GM23338 (cell line): ENCODE results near the gene PHC2. TPM values are rescaled to one million over a fixed set of nuclear protein-coding genes. Genes with fewer than 3 reads are reported as not detected.

Experiments used
- ATAC-seq: fragments of 200-7000 bp; cut with Tn5 transposase; 3 replicates; pipeline ENCODE4 v1.9.1; 2020
- DNase-seq: peaks from one replicate; pipeline ENCODE4 v3.0.0-alpha.2; 2015; ENCODE audit warnings: low spot score
- H2AFZ ChIP-seq: fragments of 200-600 bp; sonication (generic); 2 replicates; pipeline ENCODE4 v1.8.0; 2016; ENCODE audit warnings: antibody characterized with exemption, mild to moderate bottlenecking, moderate library complexity
- H3F3A ChIP-seq: fragments of 200-600 bp; sonication (generic); replicated peaks from 2 replicates; pipeline ENCODE4 v1.8.0; 2017; ENCODE audit warnings: antibody characterized with exemption, mixed run types, low read depth
- H3K27ac ChIP-seq: fragments of 200-600 bp; sonication (generic); 2 replicates; pipeline ENCODE4 v1.6.1; 2016; ENCODE audit warnings: low read depth
- H3K27me3 ChIP-seq: fragments of 200-600 bp; sonication (generic); 2 replicates; pipeline ENCODE4 v1.8.0; 2016; ENCODE audit warnings: mild to moderate bottlenecking, mixed run types, moderate library complexity; ENCODE audit not compliant: insufficient read depth
- H3K36me3 ChIP-seq: fragments of 200-600 bp; sonication (generic); 2 replicates; pipeline ENCODE4 v1.8.0; 2016; ENCODE audit warnings: mild to moderate bottlenecking; ENCODE audit not compliant: insufficient read depth
- H3K4me1 ChIP-seq: fragments of 200-600 bp; sonication (generic); 2 replicates; pipeline ENCODE4 v1.8.0; 2016; ENCODE audit warnings: mild to moderate bottlenecking, moderate library complexity; ENCODE audit not compliant: insufficient read depth
- H3K4me2 ChIP-seq: fragments of 200-600 bp; sonication (generic); 2 replicates; pipeline ENCODE4 v1.7.1; 2017; ENCODE audit warnings: mixed run types
- H3K4me3 ChIP-seq: fragments of 200-600 bp; sonication (generic); 2 replicates; pipeline ENCODE4 v1.6.1; 2016; ENCODE audit warnings: mixed run types
- H3K79me2 ChIP-seq: fragments of 200-600 bp; sonication (generic); replicated peaks from 2 replicates; pipeline ENCODE4 v1.8.0; 2017; ENCODE audit warnings: mild to moderate bottlenecking; ENCODE audit not compliant: insufficient read depth
- H3K9me2 ChIP-seq: fragments of 200-600 bp; sonication (generic); 2 replicates; pipeline ENCODE4 v1.8.0; 2017; ENCODE audit not compliant: insufficient read depth
- H4K20me1 ChIP-seq: fragments of 200-600 bp; sonication (generic); replicated peaks from 2 replicates; pipeline ENCODE4 v1.8.0; 2017; ENCODE audit warnings: mild to moderate bottlenecking; ENCODE audit not compliant: insufficient read depth
- H3K27ac Mint-ChIP-seq: 2 replicates; pipeline ENCODE4 v1.8.0; 2020; ENCODE audit warnings: inconsistent platforms, mild to moderate bottlenecking, moderate library complexity, mixed read lengths
- H3K27me3 Mint-ChIP-seq: 3 replicates; pipeline ENCODE4 v1.8.0; 2022; ENCODE audit warnings: low read depth, mild to moderate bottlenecking, moderate library complexity, mixed read lengths, inconsistent platforms; ENCODE audit not compliant: insufficient read depth, poor library complexity
- H3K36me3 Mint-ChIP-seq: 3 replicates; pipeline ENCODE4 v1.8.0; 2021; ENCODE audit warnings: low read depth, mild to moderate bottlenecking, inconsistent platforms, moderate library complexity, mixed read lengths
- H3K4me1 Mint-ChIP-seq: 3 replicates; pipeline ENCODE4 v1.8.0; 2020; ENCODE audit warnings: mild to moderate bottlenecking, inconsistent platforms, mixed read lengths
- H3K4me3 Mint-ChIP-seq: 3 replicates; pipeline ENCODE4 v1.8.0; 2021; ENCODE audit warnings: moderate library complexity, mild to moderate bottlenecking, inconsistent platforms, mixed read lengths
- H3K9me3 Mint-ChIP-seq: 3 replicates; pipeline ENCODE4 v1.8.0; 2020; ENCODE audit warnings: moderate library complexity, mild to moderate bottlenecking, inconsistent platforms, mixed read lengths
- CREB1 ChIP-seq: fragments of 250-450 bp; sonication (Bioruptor Pico); IDR thresholded peaks from 2 replicates; pipeline ENCODE4 v1.5.0; 2020; ENCODE audit warnings: low read depth, mild to moderate bottlenecking, moderate library complexity
- EZH2phosphoT487 ChIP-seq: fragments of 200-600 bp; sonication (generic); IDR thresholded peaks from one replicate; pipeline ENCODE4 v1.8.1; 2018; ENCODE audit warnings: antibody characterized with exemption; ENCODE audit not compliant: unreplicated experiment
- JUNB ChIP-seq: IDR thresholded peaks from one replicate; pipeline ENCODE4 v1.6.1; 2016; ENCODE audit warnings: antibody characterized with exemption; ENCODE audit not compliant: unreplicated experiment
- NANOG ChIP-seq: IDR thresholded peaks from 2 replicates; pipeline ENCODE4 v1.6.1; 2016; ENCODE audit warnings: antibody characterized with exemption, borderline replicate concordance
- STAT1 ChIP-seq: IDR thresholded peaks from one replicate; pipeline ENCODE4 v1.6.1; 2016; ENCODE audit warnings: antibody characterized with exemption; ENCODE audit not compliant: unreplicated experiment
- ZNF331 ChIP-seq: fragments of 250-450 bp; sonication (Bioruptor Pico); IDR thresholded peaks from 2 replicates; pipeline ENCODE4 v1.5.0; 2020; ENCODE audit warnings: low read depth, mild to moderate bottlenecking, moderate library complexity
- ZNF462 ChIP-seq: fragments of 250-450 bp; sonication (Bioruptor Pico); IDR thresholded peaks from 2 replicates; pipeline ENCODE4 v1.5.0; 2020; ENCODE audit warnings: mild to moderate bottlenecking, moderate library complexity
- polyA plus RNA-seq: library from polyadenylated mRNA; unstranded; fragments of >200 nt; fragmentation: Nextera tagmentation; extraction: Ambion mirVana; gene quantifications from 2 replicates; pipeline ENCODE4 v1.2.1, GENCODE V29; 2016
- total RNA-seq: library from RNA; depleted of rRNA; stranded (reverse); fragments of >200 nt; shearing (Covaris generic); gene quantifications from 2 replicates; pipeline ENCODE4 v1.2.3, GENCODE V29; 2014
- TF ChIP-seq, protein P1 (sequence below), 2 experiments: fragments of 200-600 bp in 1 of 2; sonication (generic) in 1 of 2; conservative IDR thresholded peaks; 2 replicates each; pipeline versions ENCODE4 v1.5.1 to v1.6.1; 2016 to 2017; ENCODE audit warnings: antibody characterized with exemption in 2 of 2, low read depth in 2 of 2, mild to moderate bottlenecking in 2 of 2, moderate library complexity in 1 of 2
- TF ChIP-seq, protein P2 (sequence below): IDR thresholded peaks from 2 replicates; pipeline ENCODE4 v1.6.1; 2016; ENCODE audit warnings: antibody characterized with exemption

Gene PHC2
- total and polyA plus RNA-seq, 2 experiments from 2014 or later, result 1.7 to 7.3 TPM

DNA sequence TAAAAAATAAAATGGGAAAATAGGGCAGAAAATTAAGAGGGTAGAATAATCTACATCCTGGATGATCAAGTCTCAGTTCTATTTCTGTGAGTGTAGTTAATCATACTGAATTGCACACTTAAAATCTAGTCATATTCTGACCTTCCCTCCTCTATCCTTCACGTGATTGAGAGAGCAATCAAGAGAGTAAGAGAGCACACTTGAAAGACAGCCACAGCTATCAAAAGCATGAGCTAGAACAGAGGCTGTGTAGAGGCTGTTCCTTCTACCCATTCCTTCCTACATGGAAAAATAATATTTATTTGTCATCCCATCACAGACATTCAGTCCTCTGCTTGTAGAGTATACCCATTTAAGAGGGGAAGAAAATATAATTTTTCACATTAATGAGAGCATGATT, 52.4 kb downstream of the PHC2 start:
- Histone ChIP-seq H3K4me2 (no peak overlapping the region), H3K4me3 (no peak overlapping the region), H3K9me2 (no peaks in the 10 kb centered on the region), H3K27me3 (no peaks in the 10 kb centered on the region), H4K20me1 (no peaks in the 10 kb centered on the region; the same call in 1 of the 2 replicates), H3F3A (no peaks in the 10 kb centered on the region), H3K36me3 (no peaks in the 10 kb centered on the region), H3K27ac (no peak overlapping the region), H3K79me2 (no peaks in the 10 kb centered on the region), H3K4me1 (peaks cover 5% of the 10 kb centered on the region; the same call in 1 of the 2 replicates), H2AFZ (no peak overlapping the region)
- Mint-ChIP-seq H3K4me3 (no peak overlapping the region), H3K36me3 (no peaks in the 10 kb centered on the region), H3K27me3 (peaks cover 8% of the 10 kb centered on the region), H3K27ac (no peak overlapping the region), H3K4me1 (peaks cover 19% of the 10 kb centered on the region), H3K9me3 (no peaks in the 10 kb centered on the region)
- DNase-seq (no peak), ATAC-seq (no peak)
- TF ChIP-seq, protein P1, sequence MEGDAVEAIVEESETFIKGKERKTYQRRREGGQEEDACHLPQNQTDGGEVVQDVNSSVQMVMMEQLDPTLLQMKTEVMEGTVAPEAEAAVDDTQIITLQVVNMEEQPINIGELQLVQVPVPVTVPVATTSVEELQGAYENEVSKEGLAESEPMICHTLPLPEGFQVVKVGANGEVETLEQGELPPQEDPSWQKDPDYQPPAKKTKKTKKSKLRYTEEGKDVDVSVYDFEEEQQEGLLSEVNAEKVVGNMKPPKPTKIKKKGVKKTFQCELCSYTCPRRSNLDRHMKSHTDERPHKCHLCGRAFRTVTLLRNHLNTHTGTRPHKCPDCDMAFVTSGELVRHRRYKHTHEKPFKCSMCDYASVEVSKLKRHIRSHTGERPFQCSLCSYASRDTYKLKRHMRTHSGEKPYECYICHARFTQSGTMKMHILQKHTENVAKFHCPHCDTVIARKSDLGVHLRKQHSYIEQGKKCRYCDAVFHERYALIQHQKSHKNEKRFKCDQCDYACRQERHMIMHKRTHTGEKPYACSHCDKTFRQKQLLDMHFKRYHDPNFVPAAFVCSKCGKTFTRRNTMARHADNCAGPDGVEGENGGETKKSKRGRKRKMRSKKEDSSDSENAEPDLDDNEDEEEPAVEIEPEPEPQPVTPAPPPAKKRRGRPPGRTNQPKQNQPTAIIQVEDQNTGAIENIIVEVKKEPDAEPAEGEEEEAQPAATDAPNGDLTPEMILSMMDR (conservative IDR thresholded peaks at IDR 0.05; ENCODE audit: low read depth in 2 of 2), result no peak
- TF ChIP-seq EZH2phosphoT487 (no peak), JUNB (no peak), CREB1 (CRISPR knock-in tag) (no peak), STAT1 (no peak), ZNF331 (CRISPR knock-in tag) (no peak)
- TF ChIP-seq, protein P2, sequence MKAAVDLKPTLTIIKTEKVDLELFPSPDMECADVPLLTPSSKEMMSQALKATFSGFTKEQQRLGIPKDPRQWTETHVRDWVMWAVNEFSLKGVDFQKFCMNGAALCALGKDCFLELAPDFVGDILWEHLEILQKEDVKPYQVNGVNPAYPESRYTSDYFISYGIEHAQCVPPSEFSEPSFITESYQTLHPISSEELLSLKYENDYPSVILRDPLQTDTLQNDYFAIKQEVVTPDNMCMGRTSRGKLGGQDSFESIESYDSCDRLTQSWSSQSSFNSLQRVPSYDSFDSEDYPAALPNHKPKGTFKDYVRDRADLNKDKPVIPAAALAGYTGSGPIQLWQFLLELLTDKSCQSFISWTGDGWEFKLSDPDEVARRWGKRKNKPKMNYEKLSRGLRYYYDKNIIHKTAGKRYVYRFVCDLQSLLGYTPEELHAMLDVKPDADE, result no peak

- Mint-ChIP-seq H3K36me3 (no peaks in the 10 kb centered on the region), H3K4me1 (peaks cover 15% of the 10 kb centered on the region), H3K9me3 (no peaks in the 10 kb centered on the region), H3K27ac (no peak overlapping the region), H3K27me3 (peaks cover 8% of the 10 kb centered on the region), H3K4me3 (no peak overlapping the region)
- no peaks in the 10 kb centered on the region for H3K9me2 ChIP-seq
- H3K79me2 ChIP-seq, result no peaks in the 10 kb centered on the region
- H3K4me3 ChIP-seq, result no peak overlapping the region
- DNase-seq (no peak), ATAC-seq (no peak)
- no peak overlapping the region for H3K27ac ChIP-seq
- no peaks in the 10 kb centered on the region; the same call in 1 of the 2 replicates for H4K20me1 ChIP-seq
- H3K4me2 ChIP-seq, result no peak overlapping the region
- no peak overlapping the region for H2AFZ ChIP-seq
- no peaks in the 10 kb centered on the region for H3F3A ChIP-seq
- no peaks in the 10 kb centered on the region for H3K27me3 ChIP-seq
- H3K36me3 ChIP-seq, result no peaks in the 10 kb centered on the region
- H3K4me1 ChIP-seq, result no peaks in the 10 kb centered on the region
- TF ChIP-seq STAT1 (no peak), ZNF331 (CRISPR knock-in tag) (no peak), NANOG (no peak), ZNF462 (no peak)
- TF ChIP-seq, protein P1 (conservative IDR thresholded peaks at IDR 0.05; ENCODE audit: low read depth in 2 of 2), result no peak
Measured at GRCh38 chr1:33377756-33378155, 53.1 kb downstream of the PHC2 start.
